Measurements from ENCODE around the gene STK32C. TPM values are rescaled to one million over a fixed set of nuclear protein-coding genes. Genes with fewer than 3 reads are reported as not detected.
"Not testable (repeated sequence)": the region's sequence is repeated elsewhere in the genome, so short reads cannot be mapped to it uniquely, and the experiment has no call there.

The STK32C gene
- total RNA-seq, 4 donors from 2014 or later: 4.8 to 10.9 (median 7.8) TPM

GRCh38 chr10:132339276-132339675 lies 31.5 kb upstream of the STK32C start:
- no peaks in the 10 kb centered on the region for H3K27me3 ChIP-seq
- H3K4me1 ChIP-seq: peaks cover 0 to 8% (median 2%) of the 10 kb centered on the region in 4 donors
- H3K9me3 ChIP-seq: no peaks in the 10 kb centered on the region
- peaks cover 0 to 55% (median 10%) of the 10 kb centered on the region in 4 donors for H3K36me3 ChIP-seq
- H3K4me3 ChIP-seq: no peak overlapping the region
- DNase-seq (ENCODE audit: extremely low spot score): no peak
- intact Hi-C loops (cut with DNase I): no loop called here
- H3K27ac ChIP-seq (replicated peaks in 1 of 4): no peak overlapping the region
- TF ChIP-seq EP300 (IDR thresholded peaks at IDR 0.05) (no peak), POLR2A (IDR thresholded peaks at IDR 0.05; ENCODE audit: low read depth) (no peak), CTCF (IDR thresholded peaks at IDR 0.05) (no peak), POLR2AphosphoS5 (IDR thresholded peaks at IDR 0.05) (no peak)
- 97% methylated on average over 10 of the region's 11 CpGs for WGBS

DNA sequence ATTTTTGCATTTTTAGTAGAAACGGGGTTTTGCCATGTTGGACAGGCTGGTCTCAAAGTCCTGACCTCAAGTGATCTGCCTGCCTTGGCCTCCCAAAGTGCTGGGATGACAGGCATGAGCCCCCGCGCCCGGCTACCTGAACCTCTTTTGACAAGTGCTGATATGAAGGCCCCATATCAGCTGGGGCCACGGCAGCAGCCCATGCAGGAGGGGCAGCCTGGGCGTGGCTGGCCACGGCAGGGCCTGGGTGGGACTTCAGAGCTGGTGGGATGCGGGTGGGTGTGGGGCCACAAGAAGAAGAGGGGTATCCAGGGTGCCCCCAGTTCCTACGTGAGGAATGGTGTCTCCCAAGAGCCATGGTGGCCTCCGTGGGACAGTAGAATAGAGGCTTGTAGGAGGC lies 31.1 kb upstream of the STK32C start:
- intact Hi-C loops (cut with DNase I): no loop called here

GRCh38 chr10:132337854-132338253 lies 30.1 kb upstream of the STK32C start:
- DNase-seq (ENCODE audit: extremely low spot score); H3K27me3 ChIP-seq; intact Hi-C loops (cut with DNase I); H3K9me3 ChIP-seq; H3K4me3 ChIP-seq; H3K27ac ChIP-seq (replicated peaks in 1 of 4): not testable (repeated sequence)
- Histone ChIP-seq H3K4me1 (peaks cover 2 to 11% (median 4%) of the 10 kb centered on the region in 4 donors), H3K36me3 (peaks cover 0 to 50% (median 8%) of the 10 kb centered on the region in 4 donors)
- WGBS: 95% methylated on average over 7 of the region's 7 CpGs

More for the DNA sequence above, 31.1 kb upstream of the STK32C start:
- Histone ChIP-seq H3K4me3 (no peak overlapping the region), H3K27me3 (no peaks in the 10 kb centered on the region), H3K27ac (replicated peaks in 1 of 4) (no peak overlapping the region), H3K4me1 (peaks cover 0 to 8% (median 2%) of the 10 kb centered on the region in 4 donors), H3K36me3 (peaks cover 0 to 58% (median 10%) of the 10 kb centered on the region in 4 donors), H3K9me3 (no peaks in the 10 kb centered on the region)
- WGBS: 100% methylated on average over 1 of the region's 10 CpGs
- TF ChIP-seq POLR2A (IDR thresholded peaks at IDR 0.05; ENCODE audit: low read depth): no peak
- TF ChIP-seq CTCF (IDR thresholded peaks at IDR 0.05): no peak
- no peak for TF ChIP-seq POLR2AphosphoS5 (IDR thresholded peaks at IDR 0.05)
- TF ChIP-seq EP300 (IDR thresholded peaks at IDR 0.05): no peak
- DNase-seq (ENCODE audit: extremely low spot score): no peak

- Histone ChIP-seq H3K36me3 (peaks cover 0 to 43% (median 8%) of the 10 kb centered on the region in 4 donors), H3K27ac (replicated peaks in 1 of 4) (peak overlapping the region in 3 of 4 donors; percentile 20 to 52 (median 51)), H3K4me1 (peaks cover 9 to 18% (median 10%) of the 10 kb centered on the region in 4 donors), H3K4me3 (peak overlapping the region; percentile 41 to 53 (median 44)), H3K9me3 (no peaks in the 10 kb centered on the region), H3K27me3 (no peaks in the 10 kb centered on the region)
- TF ChIP-seq POLR2AphosphoS5 (IDR thresholded peaks at IDR 0.05): no peak
- TF ChIP-seq CTCF (IDR thresholded peaks at IDR 0.05): no peak
- no peak for TF ChIP-seq EP300 (IDR thresholded peaks at IDR 0.05)
- DNase-seq (ENCODE audit: extremely low spot score): no peak
- intact Hi-C loops (cut with DNase I): no loop called here
- WGBS: 45% methylated on average over 16 of the region's 19 CpGs
These were observed 29.2 kb upstream of the STK32C start for GRCh38 chr10:132336919-132337407.

DNA sequence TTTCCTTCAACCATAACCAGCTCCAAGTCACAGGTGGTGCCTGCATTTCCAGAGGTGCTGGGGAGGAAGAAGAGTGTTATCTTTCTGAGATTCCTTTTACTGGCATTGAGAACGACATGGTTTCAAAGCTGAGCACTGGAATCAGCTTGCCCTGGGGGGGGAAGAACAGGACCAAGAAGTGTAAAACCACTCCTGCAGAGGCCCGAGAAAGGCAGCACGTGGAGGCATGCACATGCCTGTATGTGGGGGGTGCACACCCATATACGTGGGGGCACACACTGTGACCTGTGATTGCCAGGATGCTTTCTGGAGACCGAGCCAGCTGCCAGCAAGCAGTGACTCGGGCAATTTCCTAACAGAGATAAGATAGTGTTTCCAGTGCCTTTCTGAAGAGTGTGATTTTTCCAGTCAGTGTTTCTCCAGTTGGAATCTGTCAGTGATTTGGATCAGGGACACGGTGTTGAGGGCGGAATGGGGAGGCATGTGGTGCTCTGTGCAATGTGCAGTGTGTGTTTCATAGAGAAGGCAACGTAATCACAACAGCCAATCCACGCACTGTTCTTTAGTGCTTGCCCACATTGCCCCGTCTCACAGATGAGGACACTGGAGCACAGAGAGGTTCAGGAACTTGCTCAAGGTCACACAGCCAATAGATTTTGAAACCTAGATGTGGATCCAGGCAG lies 28.5 kb upstream of the STK32C start:
- 86% methylated on average over 9 of the region's 11 CpGs for WGBS
- no peaks in the 10 kb centered on the region for H3K9me3 ChIP-seq
- H3K27ac ChIP-seq (replicated peaks in 1 of 4): no peak overlapping the region

More for the DNA sequence above, 28.5 kb upstream of the STK32C start:
- H3K27me3 ChIP-seq: no peaks in the 10 kb centered on the region
- peaks cover 0 to 40% (median 8%) of the 10 kb centered on the region in 4 donors for H3K36me3 ChIP-seq
- DNase-seq (ENCODE audit: extremely low spot score): no peak
- H3K4me1 ChIP-seq: peaks cover 9 to 20% (median 10%) of the 10 kb centered on the region in 4 donors
- peak overlapping the region in 1 of 4 donors; percentile 44 for H3K4me3 ChIP-seq
- intact Hi-C loops (cut with DNase I): no loop called here
- TF ChIP-seq EP300 (IDR thresholded peaks at IDR 0.05) (no peak), POLR2AphosphoS5 (IDR thresholded peaks at IDR 0.05) (no peak), CTCF (IDR thresholded peaks at IDR 0.05) (no peak), POLR2A (IDR thresholded peaks at IDR 0.05; ENCODE audit: low read depth) (no peak)

All from esophagus muscularis mucosa (tissue), 4 donors.